ENCODE results near the gene ZNF619. TPM values are rescaled to one million over a fixed set of nuclear protein-coding genes. Genes with fewer than 3 reads are reported as not detected.

Gene ZNF619
- polyA plus RNA-seq, 1 experiment: 4.7 TPM

DNA sequence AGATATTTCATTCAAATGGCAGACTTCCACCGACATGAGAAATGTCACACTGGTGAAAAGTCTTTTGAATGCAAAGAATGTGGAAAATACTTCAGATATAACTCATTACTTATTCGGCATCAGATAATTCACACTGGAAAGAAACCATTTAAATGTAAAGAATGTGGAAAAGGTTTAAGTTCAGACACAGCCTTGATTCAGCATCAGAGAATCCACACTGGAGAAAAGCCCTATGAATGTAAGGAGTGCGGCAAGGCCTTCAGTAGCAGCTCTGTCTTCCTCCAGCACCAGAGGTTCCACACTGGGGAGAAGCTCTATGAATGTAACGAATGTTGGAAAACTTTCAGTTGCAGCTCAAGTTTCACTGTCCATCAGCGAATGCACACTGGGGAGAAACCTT lies 39.3 kb downstream of the ZNF619 start:
- no peaks in the 10 kb centered on the region for H3K27me3 ChIP-seq (ENCODE audit: control insufficient read depth, insufficient read depth, low read length)
- no peaks in the 10 kb centered on the region for H3K9me3 ChIP-seq (ENCODE audit: control insufficient read depth, insufficient read depth, low read length)
- CTCF ChIA-PET: no interaction called here
- H3K27ac ChIP-seq (ENCODE audit: low read depth, low read length): no peak overlapping the region
- DNase-seq (ENCODE audit: low read depth, low spot score): no peak
- POLR2A ChIA-PET: no interaction called here
- TF ChIP-seq, protein P1, sequence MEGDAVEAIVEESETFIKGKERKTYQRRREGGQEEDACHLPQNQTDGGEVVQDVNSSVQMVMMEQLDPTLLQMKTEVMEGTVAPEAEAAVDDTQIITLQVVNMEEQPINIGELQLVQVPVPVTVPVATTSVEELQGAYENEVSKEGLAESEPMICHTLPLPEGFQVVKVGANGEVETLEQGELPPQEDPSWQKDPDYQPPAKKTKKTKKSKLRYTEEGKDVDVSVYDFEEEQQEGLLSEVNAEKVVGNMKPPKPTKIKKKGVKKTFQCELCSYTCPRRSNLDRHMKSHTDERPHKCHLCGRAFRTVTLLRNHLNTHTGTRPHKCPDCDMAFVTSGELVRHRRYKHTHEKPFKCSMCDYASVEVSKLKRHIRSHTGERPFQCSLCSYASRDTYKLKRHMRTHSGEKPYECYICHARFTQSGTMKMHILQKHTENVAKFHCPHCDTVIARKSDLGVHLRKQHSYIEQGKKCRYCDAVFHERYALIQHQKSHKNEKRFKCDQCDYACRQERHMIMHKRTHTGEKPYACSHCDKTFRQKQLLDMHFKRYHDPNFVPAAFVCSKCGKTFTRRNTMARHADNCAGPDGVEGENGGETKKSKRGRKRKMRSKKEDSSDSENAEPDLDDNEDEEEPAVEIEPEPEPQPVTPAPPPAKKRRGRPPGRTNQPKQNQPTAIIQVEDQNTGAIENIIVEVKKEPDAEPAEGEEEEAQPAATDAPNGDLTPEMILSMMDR (IDR thresholded peaks at IDR 0.05; ENCODE audit: low read depth, low read length): no peak
- no peak overlapping the region for H3K4me3 ChIP-seq (ENCODE audit: low read depth, low read length)

DNA sequence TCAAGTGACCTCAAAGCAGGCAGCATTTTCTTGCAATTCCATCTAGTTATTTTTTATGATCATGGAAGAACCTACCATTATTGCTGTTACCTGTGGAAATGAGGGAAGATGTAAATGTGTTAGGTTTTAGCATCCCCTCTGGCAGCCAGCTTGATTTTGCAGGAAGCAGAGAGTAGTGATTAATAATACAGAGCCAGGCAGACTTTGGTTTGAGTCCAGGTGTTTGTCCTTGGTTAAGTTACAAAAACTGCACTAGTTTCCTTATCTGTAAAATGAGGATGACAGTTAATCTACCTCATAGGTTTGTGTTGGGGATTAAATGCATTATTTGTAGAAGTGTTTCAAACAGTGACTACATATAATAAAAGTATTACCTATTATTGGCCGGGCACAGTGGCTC lies 41.1 kb downstream of the ZNF619 start:
- no peaks in the 10 kb centered on the region for H3K27me3 ChIP-seq (ENCODE audit: control insufficient read depth, insufficient read depth, low read length)
- ChIA-PET CTCF (interaction anchor here (0.6 kb wide), 1 partner anchor 64 kb away, joined by 3 read pairs; no protein-coding TSS in a partner anchor), POLR2A (no interaction called here)
- DNase-seq (ENCODE audit: low read depth, low spot score): no peak
- no peaks in the 10 kb centered on the region for H3K9me3 ChIP-seq (ENCODE audit: control insufficient read depth, insufficient read depth, low read length)
- TF ChIP-seq, protein P1 (IDR thresholded peaks at IDR 0.05; ENCODE audit: low read depth, low read length): no peak
- H3K4me3 ChIP-seq (ENCODE audit: low read depth, low read length): no peak overlapping the region
- H3K27ac ChIP-seq (ENCODE audit: low read depth, low read length): no peak overlapping the region

DNA sequence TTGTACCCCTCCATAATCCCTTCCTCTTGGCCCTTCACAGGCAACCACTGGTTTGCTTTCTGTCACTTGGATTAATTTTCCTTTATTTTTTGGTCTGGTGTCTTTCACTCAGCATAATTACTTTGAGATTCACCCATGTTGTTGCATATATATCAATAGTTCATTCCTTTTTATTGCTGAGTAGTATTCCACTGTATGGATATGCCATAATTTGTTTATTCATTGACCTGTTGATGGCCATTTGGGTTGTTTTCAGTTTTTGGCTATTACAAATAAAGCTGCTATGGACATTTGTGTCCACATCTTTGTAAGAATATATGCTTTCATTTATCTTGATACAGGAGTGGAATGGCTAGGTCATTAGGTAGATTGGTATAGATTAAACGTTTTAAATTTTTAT lies 41.9 kb downstream of the ZNF619 start:
- CTCF ChIA-PET: interaction anchor here (0.6 kb wide), 1 partner anchor 418 kb away, joined by 3 read pairs; no protein-coding TSS in a partner anchor
- no peaks in the 10 kb centered on the region for H3K27me3 ChIP-seq (ENCODE audit: control insufficient read depth, insufficient read depth, low read length)

DNA sequence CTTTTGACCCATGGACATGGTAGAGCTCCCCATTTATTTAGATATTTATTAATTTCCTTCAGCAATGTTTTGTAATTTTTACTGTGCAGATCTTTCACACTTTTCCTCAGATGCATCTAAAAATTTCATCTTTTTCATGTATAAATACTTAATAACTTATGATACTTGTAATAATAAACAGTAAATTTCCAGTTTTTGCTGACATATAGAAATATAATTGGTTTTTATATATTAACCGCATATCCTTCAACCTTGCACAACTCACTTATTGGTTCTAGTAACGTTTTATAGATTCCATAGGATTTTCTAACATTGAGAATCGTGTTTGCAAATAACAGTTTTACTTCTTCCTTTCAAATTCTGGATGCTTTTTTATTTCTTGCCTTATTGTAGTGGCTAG lies 44.3 kb downstream of the ZNF619 start:
- Histone ChIP-seq H3K27ac (ENCODE audit: low read depth, low read length) (no peak overlapping the region), H3K27me3 (ENCODE audit: control insufficient read depth, insufficient read depth, low read length) (no peaks in the 10 kb centered on the region), H3K4me3 (ENCODE audit: low read depth, low read length) (no peak overlapping the region), H3K9me3 (ENCODE audit: control insufficient read depth, insufficient read depth, low read length) (peaks cover 3% of the 10 kb centered on the region; the same call in 1 of the 2 replicates)
- CTCF ChIA-PET: no interaction called here
- no peak for DNase-seq (ENCODE audit: low read depth, low spot score)
- POLR2A ChIA-PET: no interaction called here
- TF ChIP-seq, protein P1 (IDR thresholded peaks at IDR 0.05; ENCODE audit: low read depth, low read length): no peak

More for the DNA sequence above, 41.9 kb downstream of the ZNF619 start:
- TF ChIP-seq, protein P1 (IDR thresholded peaks at IDR 0.05; ENCODE audit: low read depth, low read length): no peak
- H3K27ac ChIP-seq (ENCODE audit: low read depth, low read length): no peak overlapping the region
- no peak overlapping the region for H3K4me3 ChIP-seq (ENCODE audit: low read depth, low read length)
- no peak for DNase-seq (ENCODE audit: low read depth, low spot score)
- H3K9me3 ChIP-seq (ENCODE audit: control insufficient read depth, insufficient read depth, low read length): no peaks in the 10 kb centered on the region
- POLR2A ChIA-PET: no interaction called here

DNA sequence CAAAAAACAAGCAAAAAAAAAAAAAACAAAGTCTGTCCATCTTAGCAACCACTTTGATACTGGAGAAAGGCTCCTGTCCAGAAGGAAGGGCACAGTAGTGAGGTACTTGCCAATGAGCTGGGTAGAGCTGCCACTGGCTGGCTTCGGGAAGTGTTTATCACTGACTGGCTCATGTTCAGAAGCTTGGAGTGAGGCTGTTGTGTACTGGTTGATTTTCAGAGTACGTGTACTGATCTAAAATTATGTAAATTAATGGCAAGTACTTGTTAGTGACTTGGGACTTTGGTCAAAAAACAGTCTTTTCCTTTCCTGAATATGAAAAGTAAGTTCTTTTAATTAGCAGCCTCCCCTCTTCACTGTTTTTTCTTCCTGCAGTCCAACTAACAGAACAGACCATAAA lies 46.9 kb downstream of the ZNF619 start:
- POLR2A ChIA-PET: interaction anchor here (1.7 to 2.5 kb wide), 3 partner anchors 18 to 65 kb away, joined by 7 to 19 read pairs (median 8); partner anchors contain the start of genes RPL14, ZNF619 and ZNF620
- CTCF ChIA-PET: interaction anchor here (0.9 kb wide), 1 partner anchor 67 kb away, joined by 4 read pairs; the partner anchor contains the start of gene RPL14
- Histone ChIP-seq H3K9me3 (ENCODE audit: control insufficient read depth, insufficient read depth, low read length) (peaks cover 3% of the 10 kb centered on the region; the same call in 1 of the 2 replicates), H3K27me3 (ENCODE audit: control insufficient read depth, insufficient read depth, low read length) (no peaks in the 10 kb centered on the region), H3K27ac (ENCODE audit: low read depth, low read length) (no peak overlapping the region), H3K4me3 (ENCODE audit: low read depth, low read length) (no peak overlapping the region)
- no peak for DNase-seq (ENCODE audit: low read depth, low spot score)
- TF ChIP-seq, protein P1 (IDR thresholded peaks at IDR 0.05; ENCODE audit: low read depth, low read length): no peak
